Astrocyte (in vitro differentiated cells and primary cell): ENCODE measurements around the gene HECTD2. TPM values are rescaled to one million over a fixed set of nuclear protein-coding genes. Genes with fewer than 3 reads are reported as not detected.
"Not testable (repeated sequence)": the region's sequence is repeated elsewhere in the genome, so short reads cannot be mapped to it uniquely, and the experiment has no call there.

Experiments used
- DNase-seq: peaks from one replicate; pipeline ENCODE4 v3.0.0-alpha.2; 2010; ENCODE audit warnings: low read depth
- FAIRE-seq: peaks from 2 replicates; lab custom pipeline; 2011; peaks lifted over from hg19 to GRCh38; lab: Jason Lieb, UNC
- H2AFZ ChIP-seq: 2 replicates; pipeline ENCODE4 v1.6.0; 2012; ENCODE audit warnings: low read depth, low read length, inconsistent platforms
- H3K27ac ChIP-seq: 2 replicates; pipeline ENCODE4 v1.5.1; 2011; ENCODE audit warnings: low read depth, low read length, inconsistent platforms
- H3K27me3 ChIP-seq: 2 replicates; pipeline ENCODE4 v1.6.0; 2011; ENCODE audit warnings: low read length, inconsistent platforms; ENCODE audit not compliant: insufficient read depth
- H3K36me3 ChIP-seq: 2 replicates; pipeline ENCODE4 v1.5.1; 2011; ENCODE audit warnings: low read length, inconsistent platforms; ENCODE audit not compliant: insufficient read depth
- H3K4me1 ChIP-seq: 2 replicates; pipeline ENCODE4 v1.5.1; 2011; ENCODE audit warnings: low read length, inconsistent platforms; ENCODE audit not compliant: insufficient read depth
- H3K4me2 ChIP-seq: 2 replicates; pipeline ENCODE4 v1.6.0; 2012; ENCODE audit warnings: low read length, inconsistent platforms
- H3K4me3 ChIP-seq: 2 replicates; pipeline ENCODE4 v1.5.1; 2011; ENCODE audit warnings: low read depth, mild to moderate bottlenecking, low read length, inconsistent platforms; ENCODE audit not compliant: insufficient read depth
- H3K79me2 ChIP-seq: 2 replicates; pipeline ENCODE4 v1.6.0; 2012; ENCODE audit warnings: mild to moderate bottlenecking, low read length, inconsistent platforms; ENCODE audit not compliant: insufficient read depth
- H3K9ac ChIP-seq: 2 replicates; pipeline ENCODE4 v1.6.0; 2012; ENCODE audit warnings: mild to moderate bottlenecking, low read length, inconsistent platforms
- H3K9me3 ChIP-seq: 2 replicates; pipeline ENCODE4 v1.5.1; 2012; ENCODE audit warnings: low read depth, mild to moderate bottlenecking, low read length, inconsistent platforms; ENCODE audit not compliant: insufficient read depth
- H4K20me1 ChIP-seq: 2 replicates; pipeline ENCODE4 v1.6.0; 2012; ENCODE audit warnings: low read length, inconsistent platforms; ENCODE audit not compliant: insufficient read depth
- H3K27ac Mint-ChIP-seq: one replicate; pipeline ENCODE4 v1.8.0; 2021; ENCODE audit warnings: mild to moderate bottlenecking, mixed read lengths; ENCODE audit not compliant: unreplicated experiment
- H3K27me3 Mint-ChIP-seq: one replicate; pipeline ENCODE4 v1.8.0; 2021; ENCODE audit warnings: low read depth, mixed read lengths; ENCODE audit not compliant: unreplicated experiment
- H3K36me3 Mint-ChIP-seq: one replicate; pipeline ENCODE4 v1.8.0; 2021; ENCODE audit warnings: low read depth, mixed read lengths; ENCODE audit not compliant: unreplicated experiment
- H3K4me1 Mint-ChIP-seq: one replicate; pipeline ENCODE4 v1.8.0; 2021; ENCODE audit warnings: low read depth, mixed read lengths; ENCODE audit not compliant: unreplicated experiment
- H3K4me3 Mint-ChIP-seq: one replicate; pipeline ENCODE4 v1.8.0; 2021; ENCODE audit warnings: mild to moderate bottlenecking, moderate library complexity, mixed read lengths; ENCODE audit not compliant: unreplicated experiment
- H3K9me3 Mint-ChIP-seq: one replicate; pipeline ENCODE4 v1.8.0; 2021; ENCODE audit warnings: mild to moderate bottlenecking, mixed read lengths; ENCODE audit not compliant: unreplicated experiment
- CTCF ChIP-seq: IDR thresholded peaks from 2 replicates; pipeline ENCODE4 v1.5.1; 2011; ENCODE audit warnings: low read depth, mild to moderate bottlenecking, inconsistent platforms, low read length, moderate library complexity; ENCODE audit not compliant: insufficient read depth
- EZH2 ChIP-seq: IDR thresholded peaks from 2 replicates; pipeline ENCODE4 v1.6.1; 2012; ENCODE audit warnings: mild to moderate bottlenecking, low read length, inconsistent platforms; ENCODE audit not compliant: insufficient read depth
- total RNA-seq: library from RNA; stranded (reverse); gene quantifications from 2 replicates; pipeline ENCODE4 v1.2.1, GENCODE V29; 2021

The HECTD2 gene
- total RNA-seq, 1 donor from 2014 or later, result 11.9 TPM

GRCh38 chr10:91444211-91445182 lies 34.4 kb downstream of the HECTD2 start:
- Histone ChIP-seq H3K4me1 (no peaks in the 10 kb centered on the region), H4K20me1 (no peaks in the 10 kb centered on the region), H3K4me2 (no peak overlapping the region), H3K4me3 (no peak overlapping the region), H3K36me3 (no peaks in the 10 kb centered on the region), H3K27ac (no peak overlapping the region), H3K27me3 (no peaks in the 10 kb centered on the region), H2AFZ (no peak overlapping the region), H3K9ac (no peak overlapping the region), H3K9me3 (no peaks in the 10 kb centered on the region), H3K79me2 (no peaks in the 10 kb centered on the region)
- FAIRE-seq (no peak), DNase-seq (no peak)
- no peaks in the 10 kb centered on the region for H3K4me1 Mint-ChIP-seq
- H3K9me3 Mint-ChIP-seq, result peaks cover 7% of the 10 kb centered on the region
- no peak overlapping the region for H3K27ac Mint-ChIP-seq
- no peak for TF ChIP-seq CTCF
- TF ChIP-seq EZH2, result no peak
- peaks cover 2% of the 10 kb centered on the region for H3K36me3 Mint-ChIP-seq
- H3K27me3 Mint-ChIP-seq, result no peaks in the 10 kb centered on the region
- H3K4me3 Mint-ChIP-seq, result no peak overlapping the region

DNA sequence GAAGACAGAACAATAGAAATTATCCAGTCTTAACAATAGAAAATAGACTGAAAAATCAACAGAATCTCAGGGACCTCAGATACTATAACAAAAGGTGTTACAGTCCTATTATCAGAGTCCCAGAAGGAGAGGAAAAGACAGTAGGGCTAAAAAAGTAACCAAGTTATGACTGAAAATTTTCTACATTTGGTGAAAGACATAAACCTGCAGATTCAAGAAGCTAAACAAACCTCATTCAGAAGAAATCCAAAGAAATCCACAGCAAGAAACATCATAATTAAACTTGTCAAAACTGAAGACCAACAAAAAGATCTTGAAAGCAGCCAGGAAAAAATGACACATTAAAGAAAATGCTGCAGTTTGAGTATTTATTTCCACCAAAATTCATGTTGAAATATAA lies 41.9 kb downstream of the HECTD2 start:
- Histone ChIP-seq H3K9ac (no peak overlapping the region), H3K4me2 (no peak overlapping the region), H3K27me3 (no peaks in the 10 kb centered on the region), H4K20me1 (no peaks in the 10 kb centered on the region), H3K27ac (no peak overlapping the region), H3K4me3 (no peak overlapping the region), H3K9me3 (peaks cover 8% of the 10 kb centered on the region), H3K4me1 (no peaks in the 10 kb centered on the region), H2AFZ (no peak overlapping the region), H3K79me2 (no peaks in the 10 kb centered on the region), H3K36me3 (no peaks in the 10 kb centered on the region)
- TF ChIP-seq CTCF (no peak), EZH2 (no peak)
- H3K27ac Mint-ChIP-seq, result no peak overlapping the region
- H3K9me3 Mint-ChIP-seq, result peaks cover 23% of the 10 kb centered on the region
- H3K4me3 Mint-ChIP-seq, result no peak overlapping the region
- DNase-seq (no peak), FAIRE-seq (no peak)
- H3K36me3 Mint-ChIP-seq, result peaks cover 15% of the 10 kb centered on the region
- H3K27me3 Mint-ChIP-seq, result no peaks in the 10 kb centered on the region
- no peaks in the 10 kb centered on the region for H3K4me1 Mint-ChIP-seq

DNA sequence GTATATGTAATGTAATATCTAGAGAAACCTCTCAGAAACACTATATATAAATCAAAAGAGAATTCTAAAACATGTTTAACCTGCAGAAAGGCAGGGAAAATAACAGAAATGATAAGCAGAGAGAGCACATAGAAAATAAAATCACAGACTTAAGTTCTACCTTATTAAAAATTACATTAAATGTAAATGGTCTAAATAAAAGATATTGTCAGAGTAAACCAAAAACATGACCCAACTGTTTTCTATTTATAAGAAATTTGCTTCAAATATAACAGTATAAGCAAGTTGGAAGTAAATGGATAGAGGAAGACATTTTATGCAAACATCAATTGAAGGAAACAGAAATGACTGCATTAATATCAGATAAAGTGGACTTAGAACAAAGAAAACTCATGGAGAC lies 43.4 kb downstream of the HECTD2 start:
- Mint-ChIP-seq H3K27me3 (no peaks in the 10 kb centered on the region), H3K27ac (no peak overlapping the region), H3K4me3 (no peak overlapping the region), H3K9me3 (peaks cover 23% of the 10 kb centered on the region), H3K4me1 (no peaks in the 10 kb centered on the region), H3K36me3 (peaks cover 15% of the 10 kb centered on the region)
- H3K4me1 ChIP-seq, result no peaks in the 10 kb centered on the region
- H3K36me3 ChIP-seq, result no peaks in the 10 kb centered on the region
- H3K27ac ChIP-seq, result no peak overlapping the region
- H3K79me2 ChIP-seq, result no peaks in the 10 kb centered on the region
- no peak overlapping the region for H2AFZ ChIP-seq
- peaks cover 8% of the 10 kb centered on the region for H3K9me3 ChIP-seq
- no peaks in the 10 kb centered on the region for H4K20me1 ChIP-seq
- H3K9ac ChIP-seq, result no peak overlapping the region
- H3K4me3 ChIP-seq, result no peak overlapping the region
- H3K4me2 ChIP-seq, result no peak overlapping the region
- no peak for FAIRE-seq
- no peak for DNase-seq
- TF ChIP-seq EZH2, result no peak
- no peak for TF ChIP-seq CTCF
- no peaks in the 10 kb centered on the region for H3K27me3 ChIP-seq

- not testable (repeated sequence) for H4K20me1 ChIP-seq, H3K4me1 ChIP-seq, H3K36me3 ChIP-seq, H3K9me3 ChIP-seq, H3K27ac Mint-ChIP-seq, H3K27me3 ChIP-seq, H3K4me3 Mint-ChIP-seq, H3K4me1 Mint-ChIP-seq, H3K4me2 ChIP-seq, FAIRE-seq, DNase-seq, H3K27me3 Mint-ChIP-seq, H3K9ac ChIP-seq, H3K4me3 ChIP-seq, H2AFZ ChIP-seq, H3K79me2 ChIP-seq, H3K27ac ChIP-seq
- Mint-ChIP-seq H3K36me3 (peaks cover 11% of the 10 kb centered on the region), H3K9me3 (peaks cover 12% of the 10 kb centered on the region)
Measured at GRCh38 chr10:91455135-91455534, 45.0 kb downstream of the HECTD2 start.
